KMS-11 (cell line): Measurements from ENCODE around the gene MAGI2.

Experiments used
- H2AFZ ChIP-seq: fragments of 200-600 bp; sonication (generic); 2 replicates; pipeline ENCODE4 v1.6.1; 2016; ENCODE audit warnings: antibody characterized with exemption, mixed run types, low read depth
- H3K27ac ChIP-seq: fragments of 200-600 bp; sonication (generic); 2 replicates; pipeline ENCODE4 v1.6.1; 2016; ENCODE audit warnings: mild to moderate bottlenecking, mixed run types
- H3K27me3 ChIP-seq: fragments of 200-600 bp; sonication (generic); 2 replicates; pipeline ENCODE4 v1.6.1; 2017; ENCODE audit warnings: mild to moderate bottlenecking, low read depth, mixed run types, moderate library complexity; ENCODE audit not compliant: insufficient read depth
- H3K36me3 ChIP-seq: fragments of 200-600 bp; sonication (generic); 2 replicates; pipeline ENCODE4 v1.6.1; 2017; ENCODE audit warnings: mild to moderate bottlenecking, mixed run types; ENCODE audit not compliant: insufficient read depth
- H3K4me1 ChIP-seq: fragments of 200-600 bp; sonication (generic); 2 replicates; pipeline ENCODE4 v1.6.1; 2016; ENCODE audit warnings: mild to moderate bottlenecking, low read depth, mixed run types; ENCODE audit not compliant: poor library complexity, severe bottlenecking
- H3K4me2 ChIP-seq: fragments of 200-600 bp; sonication (generic); 2 replicates; pipeline ENCODE4 v1.7.0; 2016; ENCODE audit warnings: mild to moderate bottlenecking, mixed run types
- H3K4me3 ChIP-seq: fragments of 200-600 bp; sonication (generic); IDR thresholded peaks from 2 replicates; pipeline ENCODE4 v1.6.1; 2017; ENCODE audit warnings: low read depth, low read length, mixed read lengths; ENCODE audit not compliant: insufficient read depth
- H3K79me2 ChIP-seq: fragments of 200-600 bp; sonication (generic); 2 replicates; pipeline ENCODE4 v1.6.1; 2016; ENCODE audit warnings: low read depth, mixed run types; ENCODE audit not compliant: insufficient read depth
- H3K9ac ChIP-seq: fragments of 200-600 bp; sonication (generic); 2 replicates; pipeline ENCODE4 v1.6.1; 2016; ENCODE audit warnings: mild to moderate bottlenecking, mixed run types
- H4K20me1 ChIP-seq: fragments of 200-600 bp; sonication (generic); 2 replicates; pipeline ENCODE4 v1.6.1; 2016; ENCODE audit warnings: mild to moderate bottlenecking, mixed run types; ENCODE audit not compliant: insufficient read depth
- CTCF ChIP-seq: fragments of 200-600 bp; sonication (generic); conservative IDR thresholded peaks from 2 replicates; pipeline ENCODE4 v1.6.1; 2017; ENCODE audit warnings: low read depth, mild to moderate bottlenecking, antibody characterized with exemption, low read length, moderate library complexity, mixed read lengths

MAGI2 gene

DNA sequence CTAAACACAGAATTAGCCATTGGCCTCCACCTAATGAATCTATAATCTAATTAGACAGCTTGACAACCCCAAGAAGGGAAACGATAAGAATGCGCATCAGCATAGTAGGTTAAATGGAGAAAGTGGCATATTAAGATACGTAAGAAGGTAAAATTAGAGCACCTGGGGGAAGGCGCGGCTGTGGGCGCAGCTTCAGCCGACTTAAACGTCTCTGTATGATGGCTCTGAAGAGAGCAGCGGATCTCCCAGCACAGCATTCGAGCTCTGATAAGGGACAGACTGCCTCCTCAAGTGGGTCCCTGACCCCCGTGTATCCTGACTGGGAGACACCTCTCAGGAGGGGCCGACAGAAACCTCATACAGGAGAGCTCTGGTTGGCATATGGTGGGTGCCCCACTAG, 1136.1 kb downstream of the MAGI2 start:
- H3K27ac ChIP-seq = no peak overlapping the region
- H3K36me3 ChIP-seq = no peaks in the 10 kb centered on the region
- no peaks in the 10 kb centered on the region for H4K20me1 ChIP-seq
- H3K9ac ChIP-seq = no peak overlapping the region
- no peaks in the 10 kb centered on the region for H3K4me1 ChIP-seq
- no peak overlapping the region for H2AFZ ChIP-seq
- H3K4me3 ChIP-seq = no peak overlapping the region
- no peak for TF ChIP-seq CTCF
- no peak overlapping the region for H3K4me2 ChIP-seq
- no peaks in the 10 kb centered on the region for H3K79me2 ChIP-seq
- no peaks in the 10 kb centered on the region for H3K27me3 ChIP-seq

- Histone ChIP-seq H2AFZ (no peak overlapping the region), H3K27me3 (no peaks in the 10 kb centered on the region), H3K4me3 (no peak overlapping the region), H3K36me3 (no peaks in the 10 kb centered on the region), H4K20me1 (no peaks in the 10 kb centered on the region), H3K9ac (no peak overlapping the region), H3K4me1 (no peaks in the 10 kb centered on the region), H3K27ac (no peak overlapping the region), H3K4me2 (no peak overlapping the region), H3K79me2 (no peaks in the 10 kb centered on the region)
- TF ChIP-seq CTCF = no peak
Measured at GRCh38 chr7:78316110-78316509, 1137.4 kb downstream of the MAGI2 start.

DNA sequence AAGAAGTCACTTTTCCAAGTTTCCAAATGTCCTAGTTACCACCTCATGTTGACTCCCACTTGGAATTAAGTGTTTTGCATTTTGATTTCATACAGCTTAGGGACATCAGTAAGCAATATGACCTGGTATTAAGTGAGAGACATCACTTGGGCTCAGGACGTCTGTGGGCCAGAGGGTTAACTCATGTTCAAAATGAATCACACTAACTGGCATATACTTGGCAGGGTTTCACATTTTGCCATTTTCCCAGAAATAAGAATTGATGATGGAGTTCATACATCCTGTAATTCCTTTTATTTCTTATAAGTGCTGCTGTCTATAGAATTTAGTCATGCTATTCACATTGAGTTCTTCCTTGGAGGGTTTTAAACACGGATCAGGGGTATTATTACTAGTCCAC, 1138.3 kb downstream of the MAGI2 start:
- Histone ChIP-seq H3K27me3 (no peaks in the 10 kb centered on the region), H3K36me3 (no peaks in the 10 kb centered on the region), H3K9ac (no peak overlapping the region), H4K20me1 (no peaks in the 10 kb centered on the region), H2AFZ (no peak overlapping the region), H3K27ac (no peak overlapping the region), H3K4me1 (no peaks in the 10 kb centered on the region), H3K79me2 (no peaks in the 10 kb centered on the region), H3K4me3 (no peak overlapping the region), H3K4me2 (no peak overlapping the region)
- no peak for TF ChIP-seq CTCF

GRCh38 chr7:78311181-78311580, 1142.3 kb downstream of the MAGI2 start:
- H3K27me3 ChIP-seq = no peaks in the 10 kb centered on the region
- no peak overlapping the region for H3K9ac ChIP-seq
- H2AFZ ChIP-seq = no peak overlapping the region
- no peaks in the 10 kb centered on the region for H4K20me1 ChIP-seq
- no peak overlapping the region for H3K4me2 ChIP-seq
- no peak overlapping the region for H3K27ac ChIP-seq
- H3K79me2 ChIP-seq = no peaks in the 10 kb centered on the region
- no peaks in the 10 kb centered on the region for H3K4me1 ChIP-seq
- no peak for TF ChIP-seq CTCF
- no peaks in the 10 kb centered on the region for H3K36me3 ChIP-seq
- no peak overlapping the region for H3K4me3 ChIP-seq

GRCh38 chr7:78307892-78308291, 1145.6 kb downstream of the MAGI2 start:
- TF ChIP-seq CTCF = no peak
- Histone ChIP-seq H3K27ac (no peak overlapping the region), H3K79me2 (no peaks in the 10 kb centered on the region), H3K4me2 (no peak overlapping the region), H3K4me3 (no peak overlapping the region), H3K27me3 (no peaks in the 10 kb centered on the region), H4K20me1 (no peaks in the 10 kb centered on the region), H3K36me3 (no peaks in the 10 kb centered on the region), H2AFZ (no peak overlapping the region), H3K9ac (no peak overlapping the region), H3K4me1 (no peaks in the 10 kb centered on the region)
